ENCODE data around the gene ASIC4.

ASIC4 gene

DNA sequence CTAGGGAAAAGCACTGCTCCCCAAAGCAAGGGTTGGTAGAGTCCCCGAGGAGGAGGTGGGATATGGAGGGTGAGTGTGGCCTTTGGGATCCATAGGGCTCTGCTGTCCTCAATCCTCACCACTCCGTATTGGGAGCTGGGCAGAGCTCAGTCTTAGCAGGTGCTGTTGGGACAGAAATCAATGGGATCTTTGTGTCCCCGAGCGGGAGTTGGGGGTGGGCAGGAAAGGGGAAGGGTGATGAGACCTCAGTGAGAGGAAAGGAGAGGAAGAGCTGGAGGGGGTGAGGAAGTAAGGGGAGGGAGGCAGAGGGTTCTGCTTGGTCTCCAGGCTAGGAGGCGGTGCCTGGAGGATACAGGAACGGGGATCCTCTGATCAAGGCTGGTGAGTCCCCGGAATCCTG is 2.6 kb downstream of the ASIC4 start:
- DNase-seq = no peak

DNA sequence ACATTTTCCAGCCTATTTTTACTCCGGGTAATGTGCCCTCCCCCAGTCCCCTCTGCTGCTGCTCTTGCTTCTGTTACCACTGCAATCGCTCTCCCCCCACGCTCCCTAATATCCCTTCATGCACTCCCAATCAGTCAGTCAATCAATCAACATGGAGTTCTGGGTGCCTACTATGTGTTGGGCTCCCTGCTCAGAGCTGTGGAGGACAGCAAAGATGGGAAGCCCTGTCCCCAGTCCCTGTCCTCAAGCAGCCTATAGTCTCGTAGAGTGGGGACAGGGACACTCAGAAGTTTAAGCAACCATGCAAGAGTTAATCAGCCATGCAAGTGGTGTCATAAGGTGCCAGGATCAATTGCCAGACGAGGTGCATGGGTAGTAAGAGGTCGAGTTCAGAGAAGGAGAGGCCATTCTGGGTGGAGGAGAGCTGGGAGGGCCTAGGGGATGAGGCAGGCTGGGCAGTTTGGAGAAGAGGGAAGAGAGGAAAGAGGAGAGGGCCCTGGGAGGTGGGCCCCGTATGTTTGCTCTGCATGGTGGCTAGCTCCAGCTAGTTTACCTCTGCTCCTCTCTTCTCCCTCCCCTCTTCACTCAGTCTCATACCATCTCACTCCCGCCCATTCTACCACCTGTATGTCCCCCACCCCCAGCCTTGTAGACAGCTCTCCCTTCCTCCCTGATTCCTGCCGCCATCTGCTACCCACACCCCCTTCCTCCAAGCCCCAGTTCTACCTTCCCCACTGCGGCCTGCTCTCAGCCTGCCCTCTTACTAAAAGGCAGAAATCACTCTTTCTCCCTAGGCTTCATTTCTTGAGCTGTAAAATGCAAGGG is 3.9 kb downstream of the ASIC4 start:
- no peak for DNase-seq

DNA sequence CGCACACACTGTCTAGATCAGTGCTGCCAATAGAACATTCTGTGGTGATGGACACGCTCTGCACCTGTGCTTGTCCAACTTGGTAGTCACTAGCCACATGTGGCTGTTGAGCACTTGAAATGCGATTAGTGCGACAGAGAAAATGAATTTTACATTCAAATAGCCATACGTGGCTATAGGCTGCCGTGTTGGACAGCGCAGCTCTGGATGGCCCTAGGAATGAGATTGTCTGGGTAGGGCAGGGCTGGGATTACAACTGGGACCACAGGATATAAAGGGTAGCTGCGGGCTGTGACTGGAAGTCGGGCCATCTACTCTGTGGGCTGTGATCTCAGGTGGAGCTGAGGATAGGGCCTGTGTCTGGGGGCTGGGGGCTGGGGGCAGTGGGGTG is 5.2 kb downstream of the ASIC4 start:
- no peak for DNase-seq

DNA sequence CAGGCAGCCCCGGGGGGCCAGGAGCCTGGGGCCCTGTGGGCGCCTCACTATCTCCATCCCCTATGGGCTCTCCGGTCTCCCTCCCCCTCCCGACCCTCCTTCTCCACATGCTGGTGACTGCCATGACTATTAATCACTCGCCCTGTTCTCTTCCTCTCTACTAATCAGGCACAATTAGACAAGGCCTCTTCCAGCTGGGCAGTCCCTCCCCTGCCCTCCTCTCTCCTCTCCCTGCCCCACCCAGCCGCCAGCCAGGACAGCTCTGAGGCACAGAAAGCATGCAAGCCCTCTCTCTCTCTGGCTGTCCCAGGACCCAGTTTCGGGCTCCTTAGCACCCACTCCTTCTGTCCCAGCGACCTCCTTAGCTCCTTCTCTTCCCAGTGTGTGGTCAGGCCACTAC is 5.8 kb downstream of the ASIC4 start:
- DNase-seq = no peak

DNA sequence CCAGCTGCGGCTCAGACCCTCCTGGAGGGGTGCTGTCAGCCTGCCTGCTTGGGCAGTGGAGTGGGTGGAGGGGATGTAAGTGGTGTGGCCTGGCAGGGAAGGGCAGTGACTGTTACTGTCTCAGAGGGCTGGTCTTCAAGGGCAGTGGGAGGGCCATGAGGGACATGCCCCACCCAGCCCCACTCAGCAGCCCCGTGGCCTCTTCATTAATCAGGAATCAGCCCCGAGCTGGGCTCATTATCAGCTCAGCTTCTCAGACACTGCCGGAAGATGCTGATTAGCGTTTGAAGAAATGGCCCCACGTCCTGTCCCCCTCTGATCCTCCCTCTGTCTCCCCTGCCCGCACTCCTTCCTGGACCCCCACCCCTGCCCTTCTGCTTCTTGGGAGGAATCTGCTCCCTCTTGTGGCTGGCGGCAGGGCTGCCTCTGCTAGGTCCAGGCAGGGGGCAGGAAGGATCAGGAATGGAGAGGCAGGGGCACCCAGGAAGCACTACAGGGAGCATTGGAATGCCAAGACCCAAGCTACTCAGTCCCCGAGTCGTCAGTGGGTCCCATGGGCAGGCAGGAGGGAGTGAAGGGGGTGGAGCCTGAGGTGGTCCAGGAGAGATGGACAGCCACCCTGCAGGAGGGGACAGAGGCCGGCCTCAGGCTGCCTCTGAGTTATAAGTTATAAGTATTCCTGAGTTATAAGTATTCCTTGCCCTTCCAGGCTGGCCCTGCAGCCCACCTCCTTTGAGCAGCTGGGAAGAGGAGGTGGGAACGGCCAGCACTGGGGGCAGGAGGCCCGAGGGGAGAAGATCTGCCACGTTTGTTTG is 7.0 kb downstream of the ASIC4 start:
- DNase-seq = no peak

DNA sequence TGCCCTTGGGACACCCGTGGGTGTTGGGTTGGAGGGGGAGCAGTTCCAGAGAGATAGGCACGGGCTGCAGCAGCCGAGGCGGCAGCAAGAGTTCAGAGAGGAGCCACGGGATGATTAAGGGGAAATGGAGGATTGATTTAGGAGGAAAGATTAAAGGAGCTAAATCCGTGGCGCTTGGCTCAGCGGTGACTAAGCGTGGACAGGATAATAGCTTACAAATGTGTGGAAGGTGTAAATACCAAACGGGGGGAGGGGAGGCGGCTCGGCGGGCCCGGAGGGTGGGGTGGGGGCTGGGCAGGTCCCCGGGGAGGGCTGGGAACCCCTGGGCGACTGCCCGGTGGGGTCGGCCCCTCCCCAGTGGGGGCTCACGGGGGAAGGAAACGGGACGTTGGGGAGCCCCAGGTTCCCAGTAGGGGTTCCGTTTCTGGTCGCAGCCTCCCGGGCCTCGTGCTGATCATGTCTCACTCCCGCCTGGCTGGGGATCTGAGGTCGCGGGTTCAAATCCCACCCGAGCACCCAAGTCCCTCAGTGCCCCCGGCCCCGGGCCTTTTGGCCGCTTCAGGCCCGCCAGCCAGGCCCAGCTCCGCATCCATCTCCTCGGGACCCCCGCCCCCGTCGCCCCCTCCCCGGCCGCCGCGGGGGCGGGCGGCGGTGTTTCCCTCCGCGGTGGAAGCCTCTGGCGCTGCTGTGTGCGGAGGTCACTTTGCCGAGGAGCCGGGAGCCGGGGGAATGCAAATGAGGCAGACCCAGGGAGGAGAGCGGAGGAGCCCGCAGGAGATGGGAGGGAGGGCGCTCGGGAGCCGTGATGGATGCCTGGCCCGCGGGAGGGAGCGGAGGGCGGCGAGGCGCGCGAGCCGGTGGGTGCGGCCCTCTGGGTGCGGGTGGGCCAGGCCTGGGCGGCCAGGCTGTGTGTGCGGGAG is 8.1 kb downstream of the ASIC4 start:
- DNase-seq = peak; percentile 62

DNA sequence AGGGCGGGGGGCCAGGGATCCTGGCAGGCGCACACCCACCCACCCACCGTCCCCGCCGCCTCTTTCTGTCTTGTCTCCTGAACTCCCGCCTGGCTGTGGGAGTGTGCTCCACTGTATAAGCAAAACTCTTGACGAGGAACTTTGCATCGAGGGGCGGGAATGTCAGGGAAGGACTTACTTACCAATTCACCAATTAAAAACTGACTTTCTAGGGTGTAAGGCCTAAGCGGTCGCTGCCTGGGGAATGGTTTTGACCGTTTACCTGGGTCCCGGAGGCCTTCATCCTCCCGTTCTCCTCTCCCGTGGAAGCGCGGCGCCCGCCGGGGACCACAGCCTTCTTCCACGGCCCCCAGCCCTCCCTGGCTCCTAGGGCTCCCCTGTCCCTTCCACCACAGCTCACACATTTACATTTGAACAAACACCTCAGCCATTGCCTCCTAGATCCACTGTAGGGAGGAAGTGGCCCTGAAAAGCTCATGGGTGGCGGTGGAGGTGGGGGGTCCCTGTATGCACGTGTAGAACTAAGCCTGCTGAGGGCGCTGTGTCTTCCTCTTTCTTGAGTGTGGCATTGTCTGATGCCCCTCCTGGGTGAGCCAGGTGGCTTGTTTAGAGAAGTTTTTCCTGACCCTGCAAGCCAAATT is 8.9 kb downstream of the ASIC4 start:
- DNase-seq = peak; percentile 38

DNA sequence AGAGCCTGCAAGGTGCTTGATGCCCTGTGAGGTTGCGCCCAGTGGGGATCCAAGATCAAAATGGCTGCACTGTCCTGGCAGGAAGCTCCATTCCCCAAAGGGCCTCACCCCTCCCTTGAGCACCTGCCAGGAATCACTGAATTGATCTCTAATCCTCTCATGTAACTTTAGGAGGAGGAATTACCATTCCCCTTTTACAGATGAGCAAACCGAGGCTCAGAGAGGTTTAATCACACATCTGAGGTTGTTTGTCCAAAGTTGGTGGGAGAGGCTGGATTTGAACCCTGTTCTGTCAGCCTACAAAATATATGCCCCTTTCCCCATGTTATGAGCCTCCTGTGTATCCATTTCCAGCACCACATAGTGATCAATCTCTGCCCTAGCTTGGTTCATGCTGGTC is 10.5 kb downstream of the ASIC4 start:
- no peak for DNase-seq

DNA sequence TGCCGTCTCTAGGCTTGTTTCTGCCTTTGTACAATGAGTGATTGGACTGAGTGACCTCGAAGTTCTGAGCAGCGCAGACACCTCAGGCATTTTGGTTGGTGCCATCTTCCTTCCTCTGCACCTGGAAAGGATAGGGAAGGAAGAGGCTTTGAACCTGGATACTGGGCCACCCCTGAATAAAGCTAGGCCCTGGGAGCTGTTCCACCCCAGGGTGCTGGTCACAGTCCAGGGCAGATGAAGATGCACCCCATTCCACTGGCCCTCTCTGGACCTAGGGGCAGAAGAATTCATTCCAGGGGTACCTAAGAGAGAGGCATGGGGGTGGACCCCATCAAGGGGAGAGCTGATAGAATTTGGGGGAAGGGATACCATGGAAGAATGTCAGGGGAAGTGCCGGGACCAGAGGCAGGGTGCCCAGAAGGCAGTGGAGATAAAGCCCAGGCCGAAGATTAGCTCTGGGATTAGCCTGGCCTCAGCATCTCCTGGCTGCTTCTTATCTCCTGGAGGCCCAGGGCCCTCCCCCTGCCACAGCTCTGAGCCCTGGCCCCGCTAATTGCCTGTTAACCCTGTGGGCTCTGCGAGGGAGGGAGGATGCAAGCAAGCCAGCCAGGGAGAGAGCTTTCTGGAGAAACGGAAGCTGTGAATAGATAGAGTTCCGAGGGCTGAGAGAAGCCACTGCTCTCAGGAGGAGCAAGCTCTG is 11.4 kb downstream of the ASIC4 start:
- DNase-seq = no peak

DNA sequence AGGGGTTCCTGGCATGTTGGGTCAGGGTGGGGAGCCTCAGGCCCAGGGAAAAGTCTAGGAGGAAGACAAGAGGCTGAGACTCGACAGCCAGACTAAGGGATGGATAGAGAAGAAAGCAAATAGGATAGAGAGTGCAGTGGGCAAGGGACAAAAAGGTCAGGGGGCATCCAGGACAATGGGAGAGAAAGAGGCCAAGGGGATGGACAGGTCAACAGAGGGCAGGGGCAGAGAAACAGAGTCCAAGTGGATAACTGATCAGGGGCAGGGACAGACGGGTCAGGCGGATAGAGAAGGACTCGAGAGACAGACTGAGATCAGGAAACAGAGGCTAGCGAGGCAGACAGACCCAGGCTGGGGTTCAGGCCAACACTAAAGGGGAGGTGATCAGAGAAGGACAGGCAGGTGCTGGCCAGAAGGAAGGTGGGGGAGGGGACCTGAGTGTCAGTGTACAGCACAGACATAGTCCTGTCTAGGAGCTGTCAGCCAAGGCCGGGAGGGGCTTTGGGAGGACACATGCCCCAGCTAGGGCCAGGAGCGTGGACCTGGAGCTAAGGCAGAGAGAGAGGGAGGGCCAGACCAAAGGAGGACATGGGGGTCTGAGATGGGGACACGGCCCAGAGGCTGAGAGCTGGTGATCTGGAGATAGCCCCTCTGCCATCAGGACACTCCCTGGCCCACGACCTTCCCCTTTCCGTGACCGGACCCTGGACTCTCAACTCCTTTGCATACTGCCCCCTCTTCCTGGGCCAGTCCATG is 12.2 kb downstream of the ASIC4 start:
- no peak for DNase-seq

DNA sequence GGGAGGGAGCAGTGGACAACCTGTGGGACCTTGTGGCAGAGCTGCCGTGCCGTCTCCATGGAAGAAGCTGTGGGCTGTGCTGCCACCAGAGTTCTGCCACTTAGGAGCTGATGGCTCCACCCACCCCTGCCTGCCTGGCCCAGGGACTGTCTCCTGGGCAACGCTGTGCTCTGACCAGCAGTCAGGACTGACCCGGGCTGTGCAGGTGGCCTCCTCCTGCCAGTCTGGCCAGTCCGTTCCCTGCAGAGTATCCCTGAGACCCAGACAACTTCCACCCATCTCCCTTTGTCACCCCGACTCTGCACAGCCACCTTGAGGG is 12.8 kb downstream of the ASIC4 start:
- DNase-seq = no peak

DNA sequence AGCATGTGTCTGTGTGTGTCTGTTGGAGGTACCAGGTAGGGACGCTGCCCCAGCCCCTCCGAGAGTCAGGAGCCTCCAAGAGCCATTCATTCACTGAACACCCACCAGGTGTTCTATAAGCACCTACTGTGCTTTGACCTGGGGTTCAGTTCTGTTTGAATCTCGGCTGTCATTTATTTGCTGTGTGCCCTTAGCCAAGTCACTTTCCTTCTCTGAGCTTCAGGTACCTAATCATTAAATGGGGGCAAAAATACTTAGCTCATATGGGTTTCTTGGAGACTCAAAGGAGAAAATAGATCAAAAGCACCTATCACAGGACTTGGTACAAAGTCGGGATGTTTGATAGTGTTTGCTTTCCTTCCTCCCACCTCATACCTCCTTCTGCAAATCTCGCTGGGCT is 13.2 kb downstream of the ASIC4 start:
- no peak for DNase-seq

DNA sequence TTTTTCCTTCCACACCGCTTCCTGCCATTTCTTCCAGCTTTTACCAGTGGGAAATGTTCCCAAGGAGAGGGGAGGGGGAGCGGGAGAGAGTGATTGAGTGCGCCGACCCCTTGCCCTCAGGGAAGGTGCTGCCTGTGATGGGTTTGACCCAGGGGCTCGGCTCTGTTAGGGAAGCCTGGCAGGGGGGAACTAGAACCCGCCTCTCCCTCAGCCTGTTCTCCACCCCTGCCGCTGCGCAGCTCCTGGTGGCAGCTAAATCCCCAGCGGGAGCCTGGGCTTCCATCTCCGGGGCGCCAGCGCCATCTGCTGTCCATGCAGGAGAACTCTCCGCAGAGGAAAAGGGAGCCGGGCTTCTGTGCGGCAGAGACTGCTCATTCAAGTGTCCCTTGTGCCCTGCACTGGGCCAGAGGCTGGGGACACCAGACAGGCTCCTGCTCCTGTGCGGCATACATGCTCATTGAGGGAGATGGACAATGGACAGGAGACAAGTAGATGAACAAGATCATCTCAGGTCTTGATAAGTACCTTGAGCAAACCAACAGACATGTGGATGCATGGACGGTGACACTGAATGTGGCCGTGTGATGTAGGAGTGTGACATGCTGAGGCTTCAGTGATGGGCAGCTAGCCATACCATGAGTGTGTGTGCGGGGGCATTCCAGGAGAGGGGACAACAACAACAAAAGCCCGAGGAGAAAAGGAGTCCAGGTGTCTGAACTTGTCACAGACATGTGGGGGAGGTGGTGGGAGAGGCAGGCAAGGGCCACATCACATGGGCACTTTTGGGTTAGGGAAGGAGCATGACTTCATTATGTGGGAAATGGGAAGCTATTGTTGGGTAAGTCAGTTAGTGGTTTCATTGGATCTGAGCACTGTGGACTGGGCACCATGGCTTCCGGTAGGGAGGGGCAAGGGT is 16.0 kb downstream of the ASIC4 start:
- DNase-seq = peak; percentile 65

DNA sequence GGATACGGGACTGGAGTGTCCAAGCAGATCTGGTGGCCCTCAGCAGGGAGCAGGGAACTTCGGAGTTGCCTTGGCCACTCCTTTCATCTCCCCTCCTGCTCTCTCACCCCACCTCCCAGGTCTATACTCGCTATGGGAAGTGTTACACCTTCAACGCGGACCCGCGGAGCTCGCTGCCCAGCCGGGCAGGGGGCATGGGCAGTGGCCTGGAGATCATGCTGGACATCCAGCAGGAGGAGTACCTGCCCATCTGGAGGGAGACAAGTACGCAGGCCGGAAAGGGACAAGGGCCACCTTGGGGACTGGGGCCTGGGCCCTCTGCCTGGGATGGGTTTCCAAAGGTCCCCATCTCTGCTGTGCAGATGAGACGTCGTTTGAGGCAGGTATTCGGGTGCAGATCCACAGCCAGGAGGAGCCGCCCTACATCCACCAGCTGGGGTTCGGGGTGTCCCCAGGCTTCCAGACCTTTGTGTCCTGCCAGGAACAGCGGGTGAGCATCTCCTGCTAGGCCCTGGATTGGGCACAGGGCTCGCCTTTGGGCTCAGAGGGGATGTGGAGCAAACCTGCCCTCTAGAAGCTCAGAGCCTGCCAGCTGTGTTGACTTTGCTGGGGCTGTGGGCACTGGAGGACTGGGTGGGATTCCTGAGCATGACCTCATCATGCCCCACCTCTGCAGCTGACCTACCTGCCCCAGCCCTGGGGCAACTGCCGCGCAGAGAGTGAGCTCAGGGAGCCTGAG is 17.5 kb downstream of the ASIC4 start:
- no peak for DNase-seq

DNA sequence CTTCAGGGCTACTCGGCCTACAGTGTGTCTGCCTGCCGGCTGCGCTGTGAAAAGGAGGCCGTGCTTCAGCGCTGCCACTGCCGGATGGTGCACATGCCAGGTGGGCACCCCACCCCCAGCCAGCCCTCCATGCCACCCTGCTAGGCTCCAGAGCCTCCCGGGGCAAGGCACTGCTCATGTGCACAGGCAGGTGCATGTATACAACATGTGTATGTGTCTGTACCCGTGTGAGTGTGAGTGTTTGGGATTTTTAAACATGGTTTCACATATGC is 18.0 kb downstream of the ASIC4 start:
- no peak for DNase-seq

DNA sequence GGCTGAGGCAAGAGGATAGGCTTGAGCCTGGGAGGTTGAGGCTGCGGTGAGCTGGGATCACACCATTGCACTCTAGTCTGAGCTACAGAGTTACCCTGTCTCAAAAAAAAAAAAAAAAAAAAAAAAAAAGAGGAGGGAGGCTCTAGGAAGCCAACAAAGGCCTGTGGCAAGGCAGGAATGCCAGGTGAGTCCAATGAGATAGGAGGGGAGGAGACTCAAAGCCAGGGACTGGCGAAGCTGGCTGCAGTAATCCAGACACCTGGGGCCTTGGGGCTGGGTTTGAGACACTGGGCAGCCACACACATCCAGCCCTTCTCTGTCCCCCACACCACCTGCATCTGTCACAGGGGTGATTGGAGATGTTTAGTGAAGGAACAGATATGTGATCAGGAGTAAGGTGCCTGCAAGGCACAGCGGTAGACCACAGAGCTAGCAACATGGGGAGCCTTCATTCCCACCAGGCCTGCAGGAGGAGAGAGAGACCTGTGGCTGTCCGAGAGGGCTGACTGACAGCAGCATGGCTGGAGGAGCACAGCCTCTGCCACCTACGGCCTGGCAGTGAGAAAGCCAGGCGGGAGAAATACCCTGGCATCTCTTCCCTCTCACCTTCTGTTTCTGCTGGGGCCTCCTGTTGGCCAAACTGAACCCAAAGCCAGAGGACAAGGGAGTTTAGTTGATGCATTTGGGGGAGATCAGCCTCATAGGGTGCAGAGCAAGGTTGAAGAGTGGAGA is 19.8 kb downstream of the ASIC4 start:
- no peak for DNase-seq

DNA sequence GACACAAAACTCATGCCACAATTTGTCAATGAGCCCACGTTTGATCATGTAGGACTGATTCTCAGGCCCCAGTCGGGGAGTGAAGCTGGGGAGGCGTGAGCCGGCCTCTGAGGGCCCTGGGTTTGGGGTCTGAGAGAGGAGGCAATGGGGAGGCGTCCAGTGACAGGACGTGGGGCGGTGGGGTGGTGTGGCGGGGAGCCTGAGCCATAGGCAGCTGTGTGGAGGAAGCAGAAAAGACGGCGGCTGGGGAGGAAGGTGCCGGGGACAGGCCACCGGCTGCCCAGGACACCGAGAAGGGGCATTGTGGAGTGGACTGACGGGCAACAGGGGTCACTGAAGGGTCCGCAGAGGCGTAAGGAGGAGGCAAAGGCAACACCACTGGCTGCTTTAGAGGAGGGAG is 22.1 kb downstream of the ASIC4 start:
- no peak for DNase-seq

DNA sequence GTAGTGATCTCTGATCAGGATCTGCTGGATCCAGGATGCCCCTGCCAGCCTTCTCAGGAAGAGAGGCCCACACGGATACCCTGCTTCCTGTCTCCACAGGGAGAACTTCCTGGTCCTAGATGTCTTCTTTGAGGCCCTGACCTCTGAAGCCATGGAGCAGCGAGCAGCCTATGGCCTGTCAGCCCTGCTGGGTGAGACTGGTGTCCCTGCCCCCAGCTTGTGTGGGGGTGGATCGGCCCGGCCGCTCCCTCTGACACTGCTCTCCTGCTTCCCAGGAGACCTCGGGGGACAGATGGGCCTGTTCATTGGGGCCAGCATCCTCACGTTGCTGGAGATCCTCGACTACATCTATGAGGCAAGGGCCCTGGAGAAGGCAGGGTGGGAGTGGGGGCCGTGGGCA is 22.7 kb downstream of the ASIC4 start:
- no peak for DNase-seq
